Measurements from ENCODE around the gene PRKRA.

The PRKRA gene

DNA sequence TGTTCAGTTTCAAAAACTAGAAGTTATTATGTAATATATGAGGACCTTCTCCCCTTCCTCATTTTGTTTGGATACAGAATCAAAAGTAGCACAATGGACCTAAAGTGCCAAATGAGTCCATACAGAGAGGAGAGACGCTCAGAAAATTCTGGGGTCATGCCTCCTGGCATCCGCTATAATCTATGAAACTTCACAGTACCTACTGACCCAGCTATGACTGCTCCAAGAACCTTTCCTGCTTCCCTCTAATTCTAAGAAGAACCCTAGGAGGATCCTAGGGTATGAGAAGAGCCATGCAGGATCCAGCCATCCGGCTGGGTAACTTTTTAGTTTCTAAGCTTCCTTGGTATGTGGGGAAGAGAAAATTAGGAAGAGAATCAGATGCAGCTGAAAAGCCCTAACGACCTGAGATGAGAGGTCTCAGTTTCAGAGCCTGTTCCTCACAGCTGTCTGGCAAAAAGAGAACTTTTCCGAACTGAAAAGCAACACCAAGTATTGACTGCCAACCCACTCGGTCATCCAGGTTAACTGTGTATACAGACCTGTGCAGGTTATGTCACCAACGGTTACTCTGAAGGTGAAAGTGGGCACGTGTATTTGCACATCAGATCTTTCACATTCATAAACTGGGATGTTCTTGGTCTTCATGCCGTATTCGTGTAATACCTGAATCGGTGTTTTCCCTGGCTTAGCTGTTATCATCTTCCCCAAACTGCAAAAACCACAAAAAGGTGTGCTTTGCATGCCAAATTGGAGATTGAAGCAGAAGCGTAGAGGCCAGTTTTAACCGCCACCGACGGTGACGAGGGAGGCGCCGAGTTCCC is 1.1 kb downstream of the PRKRA start:
- TF ChIP-seq PPARA (CRISPR knock-in tag; IDR thresholded peaks at IDR 0.05; ENCODE audit: borderline replicate concordance): no peak
- no peak for TF ChIP-seq ZNF565 (CRISPR knock-in tag; conservative IDR thresholded peaks at IDR 0.05; ENCODE audit: low read depth)
- no peak for TF ChIP-seq TCF4 (CRISPR knock-in tag; IDR thresholded peaks at IDR 0.05; ENCODE audit: borderline replicate concordance)
- TF ChIP-seq OSR1 (CRISPR knock-in tag; IDR thresholded peaks at IDR 0.05): no peak
- TF ChIP-seq CSDC2 (CRISPR knock-in tag; IDR thresholded peaks at IDR 0.05): no peak
- TF ChIP-seq ZFP30 (CRISPR knock-in tag; IDR thresholded peaks at IDR 0.05): no peak
- ATAC-seq: no peak

DNA sequence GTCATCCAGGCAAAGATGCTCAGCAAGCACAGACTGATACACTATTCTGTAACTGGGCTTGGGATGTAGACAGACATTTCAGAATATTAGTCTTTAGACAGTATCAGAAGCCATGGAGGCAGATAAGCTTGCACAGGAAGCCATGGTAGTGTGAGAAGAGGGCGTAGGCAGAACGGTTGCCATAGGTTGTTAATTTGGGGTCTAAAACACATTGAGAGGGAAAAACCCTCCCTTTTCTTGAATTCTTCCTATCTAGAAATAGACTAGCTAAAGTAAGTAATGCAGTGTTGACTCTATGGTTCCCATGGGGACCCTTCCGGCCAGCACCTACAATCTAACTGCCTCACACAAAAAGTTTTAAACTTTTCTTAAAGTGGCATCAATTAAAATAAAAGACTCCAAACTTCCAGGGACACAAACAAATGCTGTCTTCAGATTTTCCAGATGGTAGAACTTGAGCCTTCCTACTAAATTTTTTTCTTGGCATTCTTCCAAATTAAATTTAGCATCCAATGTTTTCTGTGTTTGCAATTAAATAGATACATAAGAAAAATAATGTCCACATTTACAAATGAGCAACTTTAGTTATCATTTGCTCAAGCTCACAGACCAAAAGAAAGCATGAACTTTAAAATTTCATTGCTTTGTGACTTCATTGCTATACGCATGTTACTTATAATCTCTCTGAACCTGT is 1.9 kb downstream of the PRKRA start:
- no peak for TF ChIP-seq OSR1 (CRISPR knock-in tag; IDR thresholded peaks at IDR 0.05)
- no peak for TF ChIP-seq RARB (CRISPR knock-in tag; IDR thresholded peaks at IDR 0.05)
- TF ChIP-seq ISL1 (CRISPR knock-in tag; IDR thresholded peaks at IDR 0.05): no peak
- TF ChIP-seq, protein P1, sequence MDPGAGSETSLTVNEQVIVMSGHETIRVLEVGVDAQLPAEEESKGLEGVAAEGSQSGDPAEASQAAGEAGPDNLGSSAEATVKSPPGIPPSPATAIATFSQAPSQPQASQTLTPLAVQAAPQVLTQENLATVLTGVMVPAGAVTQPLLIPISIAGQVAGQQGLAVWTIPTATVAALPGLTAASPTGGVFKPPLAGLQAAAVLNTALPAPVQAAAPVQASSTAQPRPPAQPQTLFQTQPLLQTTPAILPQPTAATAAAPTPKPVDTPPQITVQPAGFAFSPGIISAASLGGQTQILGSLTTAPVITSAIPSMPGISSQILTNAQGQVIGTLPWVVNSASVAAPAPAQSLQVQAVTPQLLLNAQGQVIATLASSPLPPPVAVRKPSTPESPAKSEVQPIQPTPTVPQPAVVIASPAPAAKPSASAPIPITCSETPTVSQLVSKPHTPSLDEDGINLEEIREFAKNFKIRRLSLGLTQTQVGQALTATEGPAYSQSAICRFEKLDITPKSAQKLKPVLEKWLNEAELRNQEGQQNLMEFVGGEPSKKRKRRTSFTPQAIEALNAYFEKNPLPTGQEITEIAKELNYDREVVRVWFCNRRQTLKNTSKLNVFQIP (CRISPR knock-in tag; IDR thresholded peaks at IDR 0.05; ENCODE audit: borderline replicate concordance, low read depth): no peak
- TF ChIP-seq ZC3H10 (CRISPR knock-in tag; IDR thresholded peaks at IDR 0.05): no peak
- TF ChIP-seq, protein P2, sequence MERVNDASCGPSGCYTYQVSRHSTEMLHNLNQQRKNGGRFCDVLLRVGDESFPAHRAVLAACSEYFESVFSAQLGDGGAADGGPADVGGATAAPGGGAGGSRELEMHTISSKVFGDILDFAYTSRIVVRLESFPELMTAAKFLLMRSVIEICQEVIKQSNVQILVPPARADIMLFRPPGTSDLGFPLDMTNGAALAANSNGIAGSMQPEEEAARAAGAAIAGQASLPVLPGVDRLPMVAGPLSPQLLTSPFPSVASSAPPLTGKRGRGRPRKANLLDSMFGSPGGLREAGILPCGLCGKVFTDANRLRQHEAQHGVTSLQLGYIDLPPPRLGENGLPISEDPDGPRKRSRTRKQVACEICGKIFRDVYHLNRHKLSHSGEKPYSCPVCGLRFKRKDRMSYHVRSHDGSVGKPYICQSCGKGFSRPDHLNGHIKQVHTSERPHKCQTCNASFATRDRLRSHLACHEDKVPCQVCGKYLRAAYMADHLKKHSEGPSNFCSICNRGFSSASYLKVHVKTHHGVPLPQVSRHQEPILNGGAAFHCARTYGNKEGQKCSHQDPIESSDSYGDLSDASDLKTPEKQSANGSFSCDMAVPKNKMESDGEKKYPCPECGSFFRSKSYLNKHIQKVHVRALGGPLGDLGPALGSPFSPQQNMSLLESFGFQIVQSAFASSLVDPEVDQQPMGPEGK (CRISPR knock-in tag; IDR thresholded peaks at IDR 0.05; ENCODE audit: borderline replicate concordance): no peak
- no peak for TF ChIP-seq PPARA (CRISPR knock-in tag; IDR thresholded peaks at IDR 0.05; ENCODE audit: borderline replicate concordance)
- TF ChIP-seq, protein P3, sequence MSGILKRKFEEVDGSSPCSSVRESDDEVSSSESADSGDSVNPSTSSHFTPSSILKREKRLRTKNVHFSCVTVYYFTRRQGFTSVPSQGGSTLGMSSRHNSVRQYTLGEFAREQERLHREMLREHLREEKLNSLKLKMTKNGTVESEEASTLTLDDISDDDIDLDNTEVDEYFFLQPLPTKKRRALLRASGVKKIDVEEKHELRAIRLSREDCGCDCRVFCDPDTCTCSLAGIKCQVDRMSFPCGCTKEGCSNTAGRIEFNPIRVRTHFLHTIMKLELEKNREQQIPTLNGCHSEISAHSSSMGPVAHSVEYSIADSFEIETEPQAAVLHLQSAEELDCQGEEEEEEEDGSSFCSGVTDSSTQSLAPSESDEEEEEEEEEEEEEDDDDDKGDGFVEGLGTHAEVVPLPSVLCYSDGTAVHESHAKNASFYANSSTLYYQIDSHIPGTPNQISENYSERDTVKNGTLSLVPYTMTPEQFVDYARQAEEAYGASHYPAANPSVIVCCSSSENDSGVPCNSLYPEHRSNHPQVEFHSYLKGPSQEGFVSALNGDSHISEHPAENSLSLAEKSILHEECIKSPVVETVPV (CRISPR knock-in tag; IDR thresholded peaks at IDR 0.05): no peak
- TF ChIP-seq, protein P4, sequence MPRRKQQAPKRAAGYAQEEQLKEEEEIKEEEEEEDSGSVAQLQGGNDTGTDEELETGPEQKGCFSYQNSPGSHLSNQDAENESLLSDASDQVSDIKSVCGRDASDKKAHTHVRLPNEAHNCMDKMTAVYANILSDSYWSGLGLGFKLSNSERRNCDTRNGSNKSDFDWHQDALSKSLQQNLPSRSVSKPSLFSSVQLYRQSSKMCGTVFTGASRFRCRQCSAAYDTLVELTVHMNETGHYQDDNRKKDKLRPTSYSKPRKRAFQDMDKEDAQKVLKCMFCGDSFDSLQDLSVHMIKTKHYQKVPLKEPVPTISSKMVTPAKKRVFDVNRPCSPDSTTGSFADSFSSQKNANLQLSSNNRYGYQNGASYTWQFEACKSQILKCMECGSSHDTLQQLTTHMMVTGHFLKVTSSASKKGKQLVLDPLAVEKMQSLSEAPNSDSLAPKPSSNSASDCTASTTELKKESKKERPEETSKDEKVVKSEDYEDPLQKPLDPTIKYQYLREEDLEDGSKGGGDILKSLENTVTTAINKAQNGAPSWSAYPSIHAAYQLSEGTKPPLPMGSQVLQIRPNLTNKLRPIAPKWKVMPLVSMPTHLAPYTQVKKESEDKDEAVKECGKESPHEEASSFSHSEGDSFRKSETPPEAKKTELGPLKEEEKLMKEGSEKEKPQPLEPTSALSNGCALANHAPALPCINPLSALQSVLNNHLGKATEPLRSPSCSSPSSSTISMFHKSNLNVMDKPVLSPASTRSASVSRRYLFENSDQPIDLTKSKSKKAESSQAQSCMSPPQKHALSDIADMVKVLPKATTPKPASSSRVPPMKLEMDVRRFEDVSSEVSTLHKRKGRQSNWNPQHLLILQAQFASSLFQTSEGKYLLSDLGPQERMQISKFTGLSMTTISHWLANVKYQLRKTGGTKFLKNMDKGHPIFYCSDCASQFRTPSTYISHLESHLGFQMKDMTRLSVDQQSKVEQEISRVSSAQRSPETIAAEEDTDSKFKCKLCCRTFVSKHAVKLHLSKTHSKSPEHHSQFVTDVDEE (CRISPR knock-in tag; IDR thresholded peaks at IDR 0.05): no peak
- TF ChIP-seq TOX (CRISPR knock-in tag; IDR thresholded peaks at IDR 0.05; ENCODE audit: borderline replicate concordance): no peak
- TF ChIP-seq BACH2 (CRISPR knock-in tag; IDR thresholded peaks at IDR 0.05; ENCODE audit: borderline replicate concordance): no peak
- TF ChIP-seq GLIS3 (CRISPR knock-in tag; IDR thresholded peaks at IDR 0.05): no peak
- no peak for TF ChIP-seq ZNF565 (CRISPR knock-in tag; conservative IDR thresholded peaks at IDR 0.05; ENCODE audit: low read depth)
- no peak for TF ChIP-seq ESRRG (CRISPR knock-in tag; IDR thresholded peaks at IDR 0.05)
- no peak for TF ChIP-seq ZNF70 (CRISPR knock-in tag; IDR thresholded peaks at IDR 0.05)
- no peak for TF ChIP-seq ZNF8 (CRISPR knock-in tag; IDR thresholded peaks at IDR 0.05)
- TF ChIP-seq CREB5 (CRISPR knock-in tag; IDR thresholded peaks at IDR 0.05; ENCODE audit: low read depth): no peak
- TF ChIP-seq ARNTL (CRISPR knock-in tag; IDR thresholded peaks at IDR 0.05; ENCODE audit: borderline replicate concordance, low read depth): no peak

More for the DNA sequence above, 1.9 kb downstream of the PRKRA start:
- ATAC-seq: no peak
